CD4-positive, alpha-beta T cell treated with Interleukin-4 for 1 hour (primary cell): ENCODE data around the gene CCDC9B.

ENCODE experiments used
- DNase-seq, 2 donors: peaks; one replicate each; pipeline ENCODE4 v3.0.0-alpha.2; 2020 to 2022

Gene CCDC9B

DNA sequence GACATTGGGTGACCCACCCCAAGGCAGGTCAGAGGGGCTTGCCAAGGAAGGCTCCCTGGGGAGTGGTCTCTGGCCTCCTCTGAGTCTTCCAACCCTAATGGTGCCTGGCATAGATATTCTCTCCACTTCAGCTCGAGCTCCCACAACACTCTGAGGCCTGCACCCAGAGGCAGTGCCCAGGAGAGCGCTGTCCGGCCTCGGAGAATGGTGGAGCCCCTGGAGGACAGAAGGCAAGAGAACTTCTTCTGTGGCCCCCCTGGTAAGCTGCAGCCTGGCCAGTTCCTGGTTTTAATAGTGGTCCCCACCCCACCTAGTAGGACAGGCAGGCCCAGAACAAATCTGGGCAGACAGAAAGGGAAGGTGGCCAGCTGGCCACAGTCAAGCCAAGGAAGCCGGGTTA, 24.3 kb upstream of the CCDC9B start:
- DNase-seq: no peak

DNA sequence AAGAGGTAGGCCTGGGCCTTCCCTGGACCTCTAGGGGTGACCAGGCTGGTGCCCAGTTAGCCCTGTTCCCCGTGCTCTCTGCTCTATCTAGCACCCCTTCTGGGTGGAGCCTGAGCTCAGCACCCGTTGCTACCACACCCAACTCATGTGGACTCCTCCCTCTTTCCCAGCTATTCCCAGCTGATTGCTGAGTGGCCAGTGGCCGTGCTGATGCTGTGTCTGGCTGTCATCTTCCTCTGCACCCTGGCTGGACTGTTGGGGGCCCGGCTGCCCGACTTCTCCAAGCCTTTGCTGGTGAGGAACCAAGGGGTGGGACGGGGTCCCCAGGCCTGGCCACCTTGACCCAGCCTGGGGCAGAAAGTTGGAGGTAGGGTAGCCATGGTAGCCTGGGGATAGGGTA, 23.5 kb upstream of the CCDC9B start:
- no peak for DNase-seq

DNA sequence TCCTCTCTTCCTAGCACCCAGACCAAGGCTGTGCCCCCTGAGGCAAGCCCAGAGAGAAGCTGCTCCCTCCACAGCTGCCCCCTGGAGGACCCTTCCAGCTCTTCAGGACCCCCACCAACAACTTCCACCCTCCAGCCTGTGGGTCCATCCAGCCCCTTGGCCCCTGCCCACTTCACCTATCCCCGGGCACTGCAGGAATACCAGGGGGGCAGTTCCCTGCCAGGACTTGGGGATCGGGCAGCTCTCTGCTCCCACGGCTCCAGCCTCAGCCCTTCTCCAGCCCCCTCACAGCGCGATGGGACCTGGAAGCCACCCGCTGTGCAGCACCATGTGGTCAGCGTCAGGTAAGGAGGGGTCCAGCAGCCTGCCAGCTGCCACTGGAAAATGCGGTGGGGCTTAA, 22.9 kb upstream of the CCDC9B start:
- no peak for DNase-seq

DNA sequence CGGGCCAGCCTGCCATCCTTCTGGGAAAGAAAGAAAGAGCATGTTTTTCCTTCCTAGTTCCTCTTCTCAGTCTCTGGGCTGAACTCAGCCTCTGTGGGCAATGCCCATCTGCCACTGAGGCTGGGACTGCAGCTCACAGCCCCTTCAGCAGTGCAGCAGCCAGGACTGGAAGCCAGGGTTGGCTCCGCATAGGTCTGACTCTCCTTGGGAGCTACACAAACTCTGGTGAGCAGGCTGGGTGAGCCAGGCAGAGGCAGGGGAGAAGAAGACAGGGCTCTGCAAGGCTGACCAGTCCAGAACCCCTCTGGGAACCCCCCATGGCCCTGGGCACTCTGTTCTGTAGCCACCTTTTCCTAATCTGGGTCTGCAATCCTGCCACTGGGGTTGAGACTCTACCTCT, 20.9 kb upstream of the CCDC9B start:
- no peak for DNase-seq

DNA sequence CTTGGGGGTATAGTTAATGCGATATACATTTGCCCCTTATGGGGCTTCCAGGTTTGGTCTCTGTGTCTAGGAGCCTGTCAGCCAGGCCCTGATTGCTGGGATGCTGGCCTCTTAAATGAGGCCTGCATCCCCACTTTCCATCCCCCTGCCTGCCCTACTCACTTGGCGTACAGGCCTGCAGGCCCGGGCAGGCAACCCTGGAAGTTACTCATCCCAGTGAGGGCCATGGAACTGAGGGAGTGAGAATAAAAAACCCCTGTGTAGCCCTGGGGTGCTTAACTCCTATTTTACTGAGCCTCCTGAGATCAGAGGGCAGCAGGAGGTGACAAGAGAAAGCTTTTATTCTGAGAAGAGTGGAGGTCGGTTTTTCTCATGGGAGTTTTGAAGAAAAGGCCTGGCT, 19.3 kb upstream of the CCDC9B start:
- DNase-seq: no peak

DNA sequence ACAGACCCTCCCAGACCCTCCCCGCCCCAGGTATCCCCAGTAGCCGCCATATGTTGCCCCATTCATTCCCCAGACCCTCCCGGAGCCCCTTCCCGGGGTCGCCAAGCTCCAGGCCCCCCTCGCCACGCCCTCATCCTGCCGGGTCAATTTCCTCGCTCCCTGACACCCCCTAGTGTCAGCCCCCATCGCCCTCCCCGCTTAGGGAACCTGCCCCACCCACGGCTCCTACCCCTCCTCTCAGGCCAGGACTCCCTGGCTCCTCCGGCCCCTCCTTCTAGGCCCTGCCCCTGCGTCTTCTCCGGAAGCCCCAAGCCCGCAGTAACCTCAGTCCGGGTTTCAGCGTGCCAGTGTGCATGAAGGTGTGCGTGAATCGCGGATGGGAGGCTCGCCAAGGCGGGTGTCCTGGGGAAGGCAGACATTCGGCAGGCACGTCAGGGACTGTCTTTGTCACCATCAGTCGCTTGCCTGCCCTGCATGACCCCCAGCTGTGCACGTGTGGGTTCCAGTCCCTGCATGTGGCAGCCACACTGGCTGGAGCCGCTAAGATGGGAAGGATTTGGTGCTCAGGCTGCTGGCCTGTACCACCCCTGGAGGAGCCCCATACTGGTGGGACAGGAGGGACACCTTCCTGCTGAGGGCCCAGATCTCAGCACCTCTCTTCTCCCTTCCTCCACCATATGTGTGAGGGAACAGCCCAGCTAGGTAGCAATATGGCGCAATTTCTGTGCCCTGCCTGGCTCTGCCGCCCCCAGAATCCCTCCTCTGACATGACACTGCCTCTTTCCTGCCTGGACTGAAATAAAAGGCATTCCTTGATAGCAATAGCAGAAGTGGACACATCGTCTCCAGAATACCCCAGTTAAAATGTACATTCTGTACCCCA, 18.0 kb upstream of the CCDC9B start:
- no peak for DNase-seq

DNA sequence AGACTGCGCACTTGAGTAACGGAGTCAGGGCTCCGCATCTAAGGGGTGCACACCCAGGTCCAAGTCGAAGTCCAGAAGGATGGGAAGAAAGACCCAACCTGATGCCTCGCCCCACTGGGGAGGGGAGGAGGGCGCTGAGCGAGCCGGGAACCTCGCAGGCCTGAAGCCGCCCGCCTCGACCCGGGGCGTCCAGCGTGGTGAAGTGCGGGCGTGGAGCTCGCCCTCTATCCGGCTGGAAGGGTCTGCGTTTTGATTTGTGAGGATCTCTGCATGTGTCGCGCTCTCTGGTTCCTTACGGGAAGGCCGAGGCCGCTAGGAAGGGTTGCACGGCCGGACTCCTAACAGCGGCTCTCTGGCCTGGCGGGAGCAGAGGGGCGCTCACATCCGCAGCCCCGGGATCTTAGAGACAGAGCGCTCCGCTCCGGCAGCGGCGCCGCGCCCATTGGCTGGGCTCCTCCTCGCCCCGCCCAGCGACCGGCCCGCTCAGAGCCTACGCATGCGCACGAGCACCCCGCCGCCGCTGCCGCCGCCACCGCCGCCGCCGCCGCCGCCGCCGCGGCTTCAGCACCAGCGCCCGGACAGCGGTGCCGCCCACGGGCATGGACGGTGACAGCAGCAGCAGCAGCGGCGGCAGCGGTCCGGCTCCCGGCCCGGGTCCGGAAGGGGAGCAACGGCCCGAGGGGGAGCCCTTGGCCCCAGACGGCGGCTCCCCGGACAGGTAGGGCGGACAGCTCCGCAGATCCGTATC, 17.2 kb upstream of the CCDC9B start, which contains the start of gene DISP2:
DISP2 (plus strand) TSS at position 497 of the 748 bp plus-strand sequence; CDS start at position 600, 103 bp downstream.
- peak; percentile 89 to 90 for DNase-seq

DNA sequence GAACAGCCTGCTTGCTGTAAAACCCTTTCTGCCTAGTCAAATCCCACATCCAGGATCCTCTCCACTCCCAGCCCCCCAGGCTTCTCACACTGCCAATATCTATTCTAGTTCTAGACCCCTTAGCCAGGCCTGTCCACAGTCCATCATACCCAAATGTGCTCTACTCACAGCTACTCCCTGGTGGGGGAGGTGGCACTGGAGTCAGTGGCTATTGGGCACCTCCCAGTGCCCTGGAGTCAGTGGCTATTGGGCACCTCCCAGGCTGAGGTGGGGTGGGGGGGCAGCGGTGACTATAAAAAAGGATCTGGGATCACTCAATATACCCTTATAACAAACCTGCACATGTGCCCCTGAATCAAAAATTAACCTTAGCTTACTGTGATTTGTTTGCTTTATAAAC, 16.5 kb upstream of the CCDC9B start:
- DNase-seq: no peak

DNA sequence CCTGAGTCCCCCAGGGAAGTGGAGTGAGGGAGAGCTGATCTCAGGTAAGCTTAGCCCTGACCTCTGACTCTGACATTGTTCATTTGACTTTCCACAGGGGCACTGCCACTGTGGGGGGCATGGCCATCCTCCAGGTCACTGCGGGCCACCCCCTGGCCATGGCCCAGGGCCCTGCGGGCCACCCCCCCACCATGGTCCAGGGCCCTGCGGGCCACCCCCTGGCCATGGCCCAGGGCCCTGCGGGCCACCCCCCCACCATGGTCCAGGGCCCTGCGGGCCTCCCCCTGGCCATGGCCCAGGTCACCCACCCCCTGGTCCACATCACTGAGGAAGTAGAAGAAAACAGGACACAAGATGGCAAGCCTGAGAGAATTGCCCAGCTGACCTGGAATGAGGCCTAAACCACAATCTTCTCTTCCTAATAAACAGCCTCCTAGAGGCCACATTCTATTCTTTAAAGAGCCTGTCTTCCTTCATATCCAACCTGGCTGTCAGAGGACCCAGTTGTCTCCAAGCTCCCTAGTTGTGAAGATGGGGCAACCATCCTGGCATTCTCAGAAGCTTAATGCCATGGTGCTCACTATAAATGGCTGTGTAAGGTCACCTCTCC, 15.3 kb upstream of the CCDC9B start:
- DNase-seq: no peak

DNA sequence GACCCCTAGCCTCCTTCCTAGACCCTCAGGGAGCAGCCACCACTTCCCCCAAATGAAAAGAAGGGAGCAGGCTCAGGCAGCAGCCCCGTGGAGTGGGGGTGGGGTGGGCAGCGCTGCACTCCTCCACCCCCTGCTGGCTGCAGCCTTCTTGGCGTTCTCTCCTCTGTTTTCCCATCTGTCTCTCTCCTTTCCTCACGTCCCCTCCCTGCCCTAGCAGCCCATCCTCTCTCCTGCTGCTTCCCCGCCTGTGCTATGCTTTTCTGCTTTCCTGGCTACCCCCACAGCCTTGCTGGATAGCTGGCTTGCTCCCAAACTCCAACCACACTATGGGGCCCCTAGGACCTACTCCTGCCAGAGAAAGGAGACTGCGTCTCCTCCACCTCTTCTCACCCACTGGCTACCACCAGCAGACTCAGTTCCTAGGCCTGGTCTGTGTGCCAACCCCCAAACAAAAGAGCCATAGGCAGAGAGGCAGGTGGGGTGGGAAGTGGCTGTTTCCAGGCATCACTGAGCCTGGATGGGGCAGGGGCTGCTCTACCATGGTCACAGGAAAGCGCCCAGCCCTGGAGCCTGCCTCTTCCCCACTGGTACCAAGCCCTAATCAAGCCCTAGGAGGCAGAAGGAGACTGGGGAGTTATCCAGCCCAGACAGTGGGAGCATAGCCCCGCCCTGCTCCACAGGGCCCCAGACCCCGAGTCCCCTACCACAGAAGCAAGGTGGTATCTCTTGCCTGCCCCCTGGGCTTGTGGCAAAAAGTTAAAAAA, 13.9 kb upstream of the CCDC9B start:
- no peak for DNase-seq

DNA sequence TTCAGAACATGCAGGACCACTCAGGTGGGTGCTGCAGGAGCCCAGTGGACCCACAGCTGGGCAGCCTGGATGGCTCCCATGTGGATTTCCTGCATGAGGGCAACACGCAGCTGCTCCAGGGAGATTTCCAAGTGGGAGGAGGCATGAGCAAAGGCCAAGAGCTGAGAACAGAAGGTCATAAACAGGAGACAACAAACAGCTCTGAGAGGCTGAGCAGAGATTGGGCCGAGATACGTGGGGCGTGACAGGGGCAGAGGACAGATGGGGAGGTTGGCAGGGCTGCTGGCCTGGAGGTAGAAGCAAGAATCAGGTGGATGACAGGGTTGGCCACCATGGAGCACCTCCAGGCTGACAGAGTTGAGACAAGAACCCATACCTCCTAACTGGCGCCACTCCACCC, 13.0 kb upstream of the CCDC9B start:
- DNase-seq: no peak

DNA sequence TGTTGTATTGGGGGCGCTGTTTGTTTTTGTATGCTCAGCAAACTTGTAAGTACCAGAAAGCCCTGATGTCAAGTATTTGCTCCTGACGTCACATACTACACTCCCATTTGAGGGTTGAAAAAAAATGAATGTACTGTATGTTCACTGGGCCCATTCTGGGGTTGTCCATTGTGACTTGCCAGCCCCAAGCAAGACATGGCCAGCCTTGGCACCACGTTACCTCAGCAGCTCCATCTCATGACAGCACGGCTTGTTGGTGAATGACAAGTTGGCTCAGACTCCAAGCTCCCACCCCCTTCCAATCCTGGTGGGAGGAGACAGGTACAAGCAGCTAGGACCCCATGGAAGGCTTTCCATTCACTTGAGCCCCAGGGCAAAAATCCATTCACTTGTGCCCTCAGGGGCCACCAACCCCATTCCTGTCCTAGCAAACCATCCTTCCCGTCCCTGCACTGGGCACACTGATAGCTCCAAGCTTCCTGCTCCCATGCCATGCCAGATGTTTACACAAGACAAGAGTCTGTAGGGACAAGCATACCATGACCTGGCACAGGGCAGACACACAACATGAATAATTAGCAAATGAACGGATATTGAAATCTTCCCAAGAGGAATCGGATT, 11.7 kb upstream of the CCDC9B start:
- DNase-seq: no peak

DNA sequence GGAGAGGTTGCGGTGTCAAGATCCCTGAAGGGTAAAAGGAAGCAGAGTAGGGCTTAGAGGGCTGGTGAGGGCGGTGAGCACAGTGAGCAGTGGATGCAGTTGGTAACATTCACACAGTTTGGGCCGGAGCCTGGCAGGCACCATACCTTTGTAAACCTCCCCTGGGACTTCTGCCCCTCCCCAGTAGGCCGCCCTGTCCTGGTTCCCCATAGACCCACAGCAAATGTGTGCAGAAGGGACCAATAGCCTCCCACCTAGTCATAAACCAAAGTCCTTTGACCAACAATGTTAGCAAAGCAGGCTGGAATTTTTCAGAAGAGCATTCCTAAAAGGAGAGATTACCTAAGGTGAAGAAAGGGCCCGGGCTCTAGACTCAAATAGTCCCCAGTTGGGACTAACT, 8.4 kb upstream of the CCDC9B start:
- DNase-seq: no peak

DNA sequence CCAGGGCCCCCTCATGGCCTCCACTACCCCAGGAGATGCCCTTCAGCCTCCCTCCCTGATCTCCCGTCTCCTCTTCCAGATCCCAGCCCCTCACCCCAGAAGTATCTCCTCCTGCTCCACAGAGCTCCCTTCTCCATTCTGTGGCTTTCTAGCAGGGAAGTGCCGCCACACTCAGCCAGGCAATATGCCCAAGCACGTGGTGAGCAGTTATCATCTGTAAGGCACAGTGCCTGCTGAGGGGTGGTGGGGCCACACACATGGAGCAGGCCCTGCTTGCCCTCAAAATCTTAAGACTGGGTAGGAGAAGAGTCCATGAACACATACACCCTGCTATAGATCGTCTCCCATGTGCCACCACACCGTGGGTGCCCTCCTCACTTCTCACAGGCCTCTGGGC, 7.7 kb upstream of the CCDC9B start:
- no peak for DNase-seq

DNA sequence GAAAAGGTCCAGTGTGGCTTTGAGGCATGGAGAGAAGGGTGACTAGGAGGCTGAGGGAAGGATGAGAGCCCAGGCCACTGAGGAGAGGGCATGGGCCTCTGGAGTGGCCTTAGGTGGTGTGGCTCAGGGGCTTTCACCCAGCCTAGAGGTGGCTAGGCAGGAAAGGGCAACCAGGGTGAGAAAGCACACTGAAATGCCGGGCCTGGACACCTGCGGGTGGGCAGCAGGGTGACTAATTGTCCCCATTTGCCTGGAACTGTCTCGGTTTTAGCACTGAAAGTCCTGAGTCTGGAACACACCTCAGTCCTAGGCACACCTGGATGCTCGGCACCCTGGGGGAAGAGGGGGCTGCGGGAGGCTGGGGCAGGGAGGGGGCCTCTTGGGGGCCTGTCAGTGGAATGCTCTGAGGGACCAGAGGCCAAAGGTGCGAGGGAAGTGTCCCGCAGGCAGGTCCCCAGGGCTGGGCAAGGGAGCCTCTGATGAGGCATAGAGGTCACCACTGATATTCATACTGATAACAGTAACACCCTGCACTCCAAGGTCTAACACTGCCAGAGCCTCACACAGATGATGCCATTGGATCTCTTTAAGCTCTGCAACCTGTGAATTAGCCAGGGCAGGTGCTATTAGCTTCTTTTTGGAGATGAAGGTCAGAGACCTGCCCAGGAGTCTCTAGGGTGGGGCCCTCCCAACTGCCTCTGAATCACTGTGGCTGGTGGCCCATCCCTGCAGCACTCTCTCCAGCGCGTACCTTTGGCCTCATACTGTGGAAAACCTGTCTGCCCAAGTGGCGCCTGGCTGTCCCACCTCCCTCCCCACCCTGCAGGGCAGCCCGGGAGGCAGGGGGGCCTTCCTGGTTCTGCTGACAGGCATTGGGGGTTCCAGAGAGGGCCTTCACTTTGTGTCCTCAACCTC, 7.1 kb upstream of the CCDC9B start:
- no peak for DNase-seq

DNA sequence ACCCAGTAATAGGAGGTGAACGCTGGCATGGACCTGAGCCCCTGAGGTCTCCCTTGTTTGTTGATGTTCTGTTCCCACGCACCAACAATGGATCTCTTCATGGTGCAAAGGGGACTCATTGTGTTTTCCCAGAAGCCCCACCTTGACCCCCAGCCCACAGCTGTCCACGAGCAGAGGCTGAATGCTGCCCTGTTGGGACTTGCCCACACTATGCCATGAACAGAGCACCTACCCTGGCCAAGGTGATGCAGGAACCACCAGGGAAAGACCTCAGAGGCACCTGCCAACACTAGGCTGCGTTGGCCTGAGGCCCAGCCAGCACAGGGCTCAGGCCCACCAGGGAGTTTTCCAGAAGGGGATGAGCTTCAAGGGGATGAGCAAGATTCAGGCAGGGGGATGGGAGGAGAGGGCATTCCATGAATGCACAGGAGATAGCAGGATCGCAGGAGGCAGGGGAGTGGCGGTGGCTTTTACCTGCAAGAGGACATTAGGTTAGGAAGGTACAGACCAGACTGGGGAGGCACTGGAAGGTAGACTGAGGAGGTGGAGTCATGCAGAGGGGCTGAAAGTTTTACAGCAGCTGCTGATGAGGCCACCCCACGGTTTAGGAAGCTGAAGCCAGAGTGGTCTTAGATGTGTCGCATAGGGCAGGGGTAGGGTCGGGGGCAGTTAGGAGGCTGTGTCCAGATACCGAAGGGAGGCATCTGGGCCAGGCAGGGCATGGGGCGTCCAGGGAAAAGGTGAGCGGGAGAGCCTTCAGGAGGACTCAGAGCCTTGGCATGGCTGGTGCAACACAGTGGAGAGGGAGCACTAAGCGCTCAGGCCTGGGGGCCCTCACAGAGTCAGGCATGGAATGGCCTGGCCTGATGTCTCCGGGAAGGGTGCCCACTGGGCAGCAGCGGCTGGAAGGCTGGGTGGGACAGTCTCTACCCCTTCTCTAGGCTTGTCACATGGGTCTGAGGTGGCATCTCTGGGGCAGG, 6.1 kb upstream of the CCDC9B start:
- DNase-seq: no peak

DNA sequence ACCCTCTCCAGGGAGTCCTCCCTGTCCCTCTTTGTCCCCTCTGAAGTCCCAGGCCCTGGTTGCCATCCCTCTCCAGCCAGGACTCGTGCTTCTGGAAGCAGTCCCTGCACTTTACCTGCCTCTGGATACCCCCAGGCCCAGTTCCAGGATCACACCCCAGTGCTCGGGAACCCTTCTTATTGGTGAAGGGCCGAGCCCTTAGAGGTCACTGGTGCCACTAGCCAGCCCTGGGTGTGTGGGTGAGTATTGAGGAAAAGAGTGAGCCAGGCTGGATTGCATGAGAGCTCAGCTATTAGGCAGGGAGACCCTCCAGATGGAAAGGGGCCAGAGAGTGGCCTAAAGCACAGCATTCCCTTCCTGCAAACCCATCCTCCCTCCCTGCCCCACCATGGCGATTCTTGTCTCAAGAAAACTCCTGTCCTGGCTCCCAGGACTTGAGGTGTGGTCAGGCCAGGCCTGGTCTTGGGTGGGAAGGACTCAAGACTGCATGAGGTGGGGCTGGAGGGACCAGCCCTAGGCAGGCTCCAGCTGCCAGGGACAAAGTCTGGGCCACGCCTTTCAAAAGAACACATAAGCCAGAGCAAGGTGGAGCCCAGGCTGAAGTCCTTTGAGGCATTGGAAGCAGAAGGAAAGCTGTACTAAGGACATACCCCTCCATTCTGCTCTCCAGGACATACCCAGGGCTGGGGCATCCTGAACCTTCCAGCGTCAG, 5.3 kb upstream of the CCDC9B start:
- DNase-seq: no peak

DNA sequence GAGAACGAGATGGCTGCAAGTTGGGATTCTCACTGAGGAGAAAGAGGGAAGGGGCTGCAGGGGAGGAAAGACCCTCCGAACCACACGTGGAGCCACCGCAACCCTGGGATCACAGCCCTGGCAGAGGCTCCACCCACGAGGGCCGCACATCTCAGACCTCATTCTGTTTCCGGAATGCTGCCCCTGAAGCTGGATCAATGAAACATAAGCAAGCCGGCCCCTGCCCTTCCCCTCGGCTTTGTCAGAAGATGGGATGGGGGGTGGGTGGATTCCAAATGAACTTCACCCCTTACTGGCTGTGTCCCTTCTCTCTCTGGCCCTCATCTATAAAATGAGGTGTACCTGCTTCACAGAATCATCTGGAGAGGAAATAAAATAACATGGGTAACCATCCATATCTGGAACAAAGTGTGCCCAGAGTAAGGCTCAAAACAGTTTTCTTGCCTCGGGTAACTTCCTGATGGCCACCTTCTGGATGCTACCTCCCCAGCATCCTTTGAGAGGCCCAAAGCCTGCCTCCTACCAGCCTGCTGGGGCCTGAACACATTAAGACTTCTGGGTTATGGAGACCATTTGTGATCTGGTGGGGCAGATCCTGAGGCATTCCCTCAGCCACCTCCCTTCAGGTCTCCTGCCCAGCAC, 4.6 kb upstream of the CCDC9B start:
- DNase-seq: no peak

DNA sequence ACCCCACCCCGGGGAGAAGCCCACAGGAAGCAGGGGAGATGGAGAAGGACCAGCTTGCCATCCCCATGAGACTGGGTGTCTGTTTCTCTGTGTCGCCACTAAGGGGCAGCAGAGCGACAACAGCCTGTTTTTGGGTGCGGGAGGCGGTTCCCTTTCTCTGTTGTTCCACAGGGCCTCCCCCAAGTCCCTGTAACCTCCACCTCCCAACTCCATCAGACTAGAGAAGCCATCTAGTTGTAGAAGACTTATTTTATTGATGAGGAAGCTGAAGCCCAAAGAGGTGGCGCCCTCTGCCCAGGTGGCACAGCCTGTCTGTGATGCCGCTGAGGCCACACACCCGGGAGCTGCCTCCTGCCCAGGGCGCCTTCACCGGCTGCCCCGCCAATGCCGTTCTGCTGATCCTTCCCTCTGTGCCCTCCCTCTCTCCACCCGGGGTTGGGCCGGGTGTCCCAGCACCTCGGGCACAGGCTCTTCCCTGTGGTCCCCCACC, 3.9 kb upstream of the CCDC9B start:
- DNase-seq: peak; percentile 77 to 78
